A673 (cell line): ENCODE data around the gene KCNAB2. TPM values are rescaled to one million over a fixed set of nuclear protein-coding genes. Genes with fewer than 3 reads are reported as not detected.

ENCODE experiments used
- BruUV-seq: library from RNA; stranded (reverse); fragments of 400-500 nt; replicated peaks from 2 replicates; lab custom pipeline; 2021; lab: Mats Ljungman, UMichigan
- CTCF ChIA-PET: fragments of 300-600 bp; sonication (Branson Sonifier 250); formaldehyde crosslinking; loops from one replicate; lab custom pipeline; 2022; ENCODE audit warnings: antibody characterized with exemption; lab: Charles Lee
- POLR2A ChIA-PET: fragments of 300-600 bp; sonication (Branson Sonifier 250); formaldehyde crosslinking; loops from one replicate; lab custom pipeline; 2022; ENCODE audit warnings: antibody characterized with exemption; ENCODE audit not compliant: low non-redundant PET; lab: Charles Lee
- DNase-seq: peaks from one replicate; pipeline ENCODE4 v3.0.0-alpha.2; 2015; ENCODE audit warnings: low spot score
- H3K27ac ChIP-seq: fragments of 200-600 bp; sonication (generic); 2 replicates; pipeline ENCODE4 v1.5.1; 2016; ENCODE audit warnings: mixed run types, low read depth, mild to moderate bottlenecking, mixed read lengths, antibody characterized with exemption, low read length; ENCODE audit not compliant: poor library complexity, severe bottlenecking
- H3K27me3 ChIP-seq: fragments of 200-600 bp; sonication (generic); replicated peaks from 2 replicates; pipeline ENCODE4 v1.6.1; 2017; ENCODE audit warnings: mixed run types, low read depth, mild to moderate bottlenecking, mixed read lengths, antibody characterized with exemption, low read length; ENCODE audit not compliant: insufficient read depth, poor library complexity
- H3K36me3 ChIP-seq: fragments of 200-600 bp; sonication (generic); 2 replicates; pipeline ENCODE4 v1.6.1; 2016; ENCODE audit warnings: mixed run types, mild to moderate bottlenecking, mixed read lengths, antibody characterized with exemption, low read length; ENCODE audit not compliant: insufficient read depth, poor library complexity, severe bottlenecking
- H3K4me1 ChIP-seq: fragments of 200-600 bp; sonication (generic); 2 replicates; pipeline ENCODE4 v1.6.1; 2017; ENCODE audit warnings: mixed run types, mild to moderate bottlenecking, mixed read lengths, antibody characterized with exemption, low read length; ENCODE audit not compliant: insufficient read depth, poor library complexity, severe bottlenecking
- H3K4me3 ChIP-seq: fragments of 200-600 bp; sonication (generic); 2 replicates; pipeline ENCODE4 v1.5.1; 2016; ENCODE audit warnings: low read depth, mixed run types, mild to moderate bottlenecking, mixed read lengths, low read length; ENCODE audit not compliant: poor library complexity, severe bottlenecking
- H3K9me3 ChIP-seq: fragments of 200-600 bp; sonication (generic); 2 replicates; pipeline ENCODE4 v1.6.1; 2016; ENCODE audit warnings: mixed run types, low read depth, mild to moderate bottlenecking, mixed read lengths, antibody characterized with exemption, low read length; ENCODE audit not compliant: poor library complexity, severe bottlenecking
- CTCF ChIP-seq: fragments of 300-800, 200-600 bp; sonication (generic); conservative IDR thresholded peaks from 2 replicates; pipeline ENCODE4 v1.5.1; 2017; ENCODE audit warnings: low read depth, mild to moderate bottlenecking, antibody characterized with exemption, low read length, moderate library complexity, mixed read lengths
- EZH2 ChIP-seq: fragments of 200-600 bp; sonication (generic); IDR thresholded peaks from 2 replicates; pipeline ENCODE4 v1.6.1; 2017; ENCODE audit warnings: borderline replicate concordance, low read depth, mild to moderate bottlenecking, mixed read lengths, antibody characterized with exemption, low read length; ENCODE audit not compliant: poor library complexity, severe bottlenecking
- intact Hi-C: fragments of 100-400 bp; cut with micrococcal nuclease; formaldehyde crosslinking; loops from one replicate; pipeline ENCODE4 v1.10.0; 2022; ENCODE audit not compliant: unreplicated experiment
- total RNA-seq: library from RNA; stranded (reverse); gene quantifications from 2 replicates; pipeline ENCODE4 v1.2.3, GENCODE V29; 2021

Gene KCNAB2
- total RNA-seq, 1 experiment from 2014 or later: 6.4 TPM

- no TSS peak for BruUV-seq
- POLR2A ChIA-PET: no interaction called here
Observed at GRCh38 chr1:6000444-6001288, 45.0 kb upstream of the KCNAB2 start.

GRCh38 chr1:6001992-6002576 lies 43.6 kb upstream of the KCNAB2 start:
- no TSS peak for BruUV-seq
- Histone ChIP-seq H3K27me3 (no peaks in the 10 kb centered on the region), H3K4me1 (peaks cover 31% of the 10 kb centered on the region), H3K4me3 (no peak overlapping the region), H3K36me3 (no peaks in the 10 kb centered on the region), H3K27ac (no peak overlapping the region), H3K9me3 (no peaks in the 10 kb centered on the region)
- intact Hi-C loops: no loop called here
- POLR2A ChIA-PET: no interaction called here
- TF ChIP-seq EZH2: no peak
- no peak for TF ChIP-seq CTCF
- CTCF ChIA-PET: no interaction called here
- no peak for DNase-seq

More at GRCh38 chr1:6000444-6001288, 45.0 kb upstream of the KCNAB2 start:
- Histone ChIP-seq H3K36me3 (no peaks in the 10 kb centered on the region), H3K4me3 (no peak overlapping the region), H3K9me3 (no peaks in the 10 kb centered on the region), H3K27ac (no peak overlapping the region), H3K4me1 (peaks cover 27% of the 10 kb centered on the region), H3K27me3 (no peaks in the 10 kb centered on the region)
- CTCF ChIA-PET: no interaction called here
- intact Hi-C loops: no loop called here
- TF ChIP-seq CTCF (no peak), EZH2 (no peak)
- no peak for DNase-seq

GRCh38 chr1:6002714-6003501 lies 42.8 kb upstream of the KCNAB2 start:
- Histone ChIP-seq H3K4me3 (no peak overlapping the region), H3K9me3 (no peaks in the 10 kb centered on the region), H3K36me3 (no peaks in the 10 kb centered on the region), H3K27me3 (no peaks in the 10 kb centered on the region), H3K27ac (no peak overlapping the region), H3K4me1 (peaks cover 37% of the 10 kb centered on the region)
- no TSS peak for BruUV-seq
- ChIA-PET POLR2A (no interaction called here), CTCF (no interaction called here)
- no peak for DNase-seq
- TF ChIP-seq CTCF: no peak
- no peak for TF ChIP-seq EZH2
- intact Hi-C loops: no loop called here
